Lower leg skin (tissue), 3 donors: ENCODE data around the gene PDXDC1.
"Not testable (repeated sequence)": the region's sequence is repeated elsewhere in the genome, so short reads cannot be mapped to it uniquely, and the experiment has no call there.

Experiments used
- CTCF ChIP-seq, 3 donors: fragments of 450-650 bp; IDR thresholded peaks; one replicate each; pipeline ENCODE4 v1.5.1; 2016; ENCODE audit warnings: antibody characterized with exemption in 3 of 3, mild to moderate bottlenecking in 3 of 3, moderate library complexity in 2 of 3
- POLR2A ChIP-seq, 2 donors: fragments of 450-650 bp; IDR thresholded peaks; one replicate each; pipeline ENCODE4 v1.6.1; 2016 to 2017; ENCODE audit warnings: antibody characterized with exemption in 2 of 2, mild to moderate bottlenecking in 1 of 2, moderate library complexity in 1 of 2

GRCh38 chr16:15142891-15143600 is 168.2 kb downstream of the PDXDC1 start:
- not testable (repeated sequence) for TF ChIP-seq CTCF, POLR2A (IDR thresholded peaks at IDR 0.05)
